HG02642 (cell line): ENCODE results near the gene KLHL10.
"Not testable (repeated sequence)": the region's sequence is repeated elsewhere in the genome, so short reads cannot be mapped to it uniquely, and the experiment has no call there.

ENCODE experiments used
- ATAC-seq: cut with Tn5 transposase; IDR thresholded peaks from one replicate; pipeline ENCODE4 v1.9.1; 2021; ENCODE audit warnings: mild to moderate bottlenecking; ENCODE audit not compliant: unreplicated experiment, poor library complexity

Gene KLHL10

GRCh38 chr17:41812381-41813151, 25.1 kb upstream of the KLHL10 start, which contains the start of gene FKBP10:
TSS of gene FKBP10 (plus strand) at chr17:41813004. CDS start at chr17:41813035, 31 bp downstream.
- no peak for ATAC-seq

- ATAC-seq = no peak
These were observed 24.4 kb upstream of the KLHL10 start for GRCh38 chr17:41813152-41813680.

GRCh38 chr17:41813699-41814124, 23.9 kb upstream of the KLHL10 start:
- no peak for ATAC-seq

- no peak for ATAC-seq
These were observed 23.4 kb upstream of the KLHL10 start for GRCh38 chr17:41814195-41814594.

- no peak for ATAC-seq
These were observed 20.8 kb upstream of the KLHL10 start for GRCh38 chr17:41816637-41817320.

GRCh38 chr17:41818024-41818423, 19.6 kb upstream of the KLHL10 start:
- ATAC-seq = no peak

GRCh38 chr17:41821776-41822175, 15.8 kb upstream of the KLHL10 start:
- no peak for ATAC-seq

GRCh38 chr17:41822216-41823140, 15.1 kb upstream of the KLHL10 start:
- ATAC-seq = no peak

- no peak for ATAC-seq
These were observed 14.5 kb upstream of the KLHL10 start for GRCh38 chr17:41823141-41823524.

- no peak for ATAC-seq
These were observed 14.0 kb upstream of the KLHL10 start for GRCh38 chr17:41823580-41823979.

- ATAC-seq = no peak
These were observed 13.5 kb upstream of the KLHL10 start for GRCh38 chr17:41824086-41824485.

GRCh38 chr17:41825175-41825845, 12.3 kb upstream of the KLHL10 start:
- no peak for ATAC-seq

- not testable (repeated sequence) for ATAC-seq
These were observed 7.7 kb upstream of the KLHL10 start for GRCh38 chr17:41829961-41830360.

- ATAC-seq = peak; percentile 28
These were observed 2.3 kb upstream of the KLHL10 start for GRCh38 chr17:41835214-41835799.

- peak; percentile 73 for ATAC-seq
These were observed 1.6 kb upstream of the KLHL10 start, which contains the start of gene NT5C3B for GRCh38 chr17:41835800-41836549. TSS of gene NT5C3B (minus strand) at chr17:41836232. CDS start at chr17:41836193, 39 bp downstream.

- no peak for ATAC-seq
These were observed 952 bp upstream of the KLHL10 start for GRCh38 chr17:41836550-41837196.

GRCh38 chr17:41839448-41839847, 1.8 kb downstream of the KLHL10 start:
- ATAC-seq = not testable (repeated sequence)

GRCh38 chr17:41840781-41841180, 3.2 kb downstream of the KLHL10 start:
- not testable (repeated sequence) for ATAC-seq
